Measurements from ENCODE around the gene POLR3G.

POLR3G gene

DNA sequence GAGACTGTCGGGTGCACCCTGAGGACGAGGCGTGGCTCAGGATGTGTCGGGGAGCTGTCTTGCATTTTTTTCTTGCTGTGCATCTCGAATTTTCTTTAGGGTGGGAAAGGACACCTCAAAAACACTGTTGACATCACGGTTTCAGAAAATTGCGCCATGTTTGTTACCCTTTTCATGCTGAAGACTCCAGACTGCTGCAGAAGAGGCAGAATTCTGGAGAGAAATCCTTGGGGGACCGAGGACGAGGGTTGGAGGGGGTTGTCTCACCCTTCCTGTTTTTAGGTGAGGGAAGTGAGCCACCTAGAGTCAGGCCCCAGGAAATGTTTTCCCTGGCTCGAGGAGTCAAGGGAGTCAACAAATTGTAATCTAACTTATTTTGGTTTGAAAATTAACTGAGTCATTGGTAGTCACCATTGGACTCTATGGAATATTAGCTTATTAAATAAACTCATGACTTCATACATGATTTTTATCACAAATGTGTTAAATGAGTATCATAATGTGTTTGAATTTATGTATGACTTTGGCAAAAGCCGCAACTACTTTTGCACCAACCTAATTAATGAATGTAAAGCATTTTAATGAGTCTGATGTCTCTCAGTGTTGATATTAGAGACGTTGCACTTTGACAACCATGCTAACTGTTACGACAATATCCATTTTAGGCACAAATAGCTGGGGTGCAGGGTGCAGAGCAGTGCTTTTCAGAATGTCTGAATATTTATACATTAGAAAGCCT lies 55.4 kb downstream of the POLR3G start:
- DNase-seq, result no peak
- ATAC-seq, result peak; percentile 75
- peaks cover 24% of the 10 kb centered on the region for H3K27me3 Mint-ChIP-seq
- peak overlapping the region; percentile 91 to 97 for H3K4me3 Mint-ChIP-seq
- H3K9me3 Mint-ChIP-seq, result no peaks in the 10 kb centered on the region
- peaks cover 23% of the 10 kb centered on the region for H3K4me1 Mint-ChIP-seq
- peak overlapping the region; percentile 86 to 99 for H3K27ac Mint-ChIP-seq

- Mint-ChIP-seq H3K27ac (no peak overlapping the region), H3K9me3 (no peaks in the 10 kb centered on the region), H3K4me3 (no peak overlapping the region)
These were observed 56.2 kb downstream of the POLR3G start for GRCh38 chr5:90530736-90531487.

DNA sequence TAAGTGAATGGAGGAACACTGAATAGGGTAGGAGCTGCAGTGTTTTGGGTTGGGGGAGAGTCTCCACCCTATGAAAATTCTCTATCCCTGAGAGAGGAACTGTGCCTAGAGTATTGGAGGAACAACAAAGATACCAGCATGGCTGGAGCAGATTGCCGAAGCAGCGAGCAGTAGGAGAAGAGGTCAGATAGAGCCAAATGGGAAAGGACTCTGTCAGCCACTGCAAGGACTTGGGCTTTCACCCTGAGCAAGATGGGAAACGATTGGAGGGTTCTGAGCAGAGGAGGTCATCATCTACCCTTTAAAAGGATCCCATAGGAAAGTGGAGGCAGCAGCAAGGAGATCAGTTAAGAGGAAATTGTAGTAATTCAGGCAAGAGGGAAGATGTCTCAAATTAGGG lies 59.1 kb downstream of the POLR3G start:
- ATAC-seq, result no peak
- H3K9me3 Mint-ChIP-seq, result no peaks in the 10 kb centered on the region

More at GRCh38 chr5:90530736-90531487, 56.2 kb downstream of the POLR3G start:
- DNase-seq, result no peak
- Mint-ChIP-seq H3K4me1 (peaks cover 23% of the 10 kb centered on the region), H3K27me3 (peaks cover 32% of the 10 kb centered on the region)
- no peak for ATAC-seq

DNA sequence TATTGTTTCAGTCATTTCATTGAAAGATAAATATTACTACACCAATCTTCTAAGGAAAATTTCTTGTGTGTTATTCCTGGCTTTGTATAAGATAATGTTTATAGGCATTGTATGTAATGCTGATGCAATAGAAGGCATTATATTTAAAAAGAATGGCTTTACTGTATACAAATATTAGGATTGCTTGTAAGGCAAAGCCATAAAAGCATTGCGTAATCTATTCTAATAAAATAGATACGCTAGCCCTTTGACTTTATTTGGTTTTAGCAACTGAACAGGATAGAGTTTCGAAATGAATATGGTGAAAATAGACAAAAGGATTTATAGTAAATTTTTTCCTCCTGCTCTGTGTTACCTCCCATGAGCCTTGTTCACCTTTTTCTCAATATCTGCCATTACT lies 60.3 kb downstream of the POLR3G start:
- H3K9me3 Mint-ChIP-seq, result no peaks in the 10 kb centered on the region
- H3K4me3 Mint-ChIP-seq, result no peak overlapping the region
- DNase-seq (no peak), ATAC-seq (no peak)
- H3K27ac Mint-ChIP-seq, result no peak overlapping the region
- no peaks in the 10 kb centered on the region for H3K4me1 Mint-ChIP-seq
- H3K27me3 Mint-ChIP-seq, result peaks cover 32% of the 10 kb centered on the region

More for the DNA sequence above, 59.1 kb downstream of the POLR3G start:
- no peak overlapping the region for H3K27ac Mint-ChIP-seq
- no peak overlapping the region for H3K4me3 Mint-ChIP-seq
- H3K4me1 Mint-ChIP-seq, result no peaks in the 10 kb centered on the region
- H3K27me3 Mint-ChIP-seq, result peaks cover 32% of the 10 kb centered on the region
- DNase-seq, result no peak

DNA sequence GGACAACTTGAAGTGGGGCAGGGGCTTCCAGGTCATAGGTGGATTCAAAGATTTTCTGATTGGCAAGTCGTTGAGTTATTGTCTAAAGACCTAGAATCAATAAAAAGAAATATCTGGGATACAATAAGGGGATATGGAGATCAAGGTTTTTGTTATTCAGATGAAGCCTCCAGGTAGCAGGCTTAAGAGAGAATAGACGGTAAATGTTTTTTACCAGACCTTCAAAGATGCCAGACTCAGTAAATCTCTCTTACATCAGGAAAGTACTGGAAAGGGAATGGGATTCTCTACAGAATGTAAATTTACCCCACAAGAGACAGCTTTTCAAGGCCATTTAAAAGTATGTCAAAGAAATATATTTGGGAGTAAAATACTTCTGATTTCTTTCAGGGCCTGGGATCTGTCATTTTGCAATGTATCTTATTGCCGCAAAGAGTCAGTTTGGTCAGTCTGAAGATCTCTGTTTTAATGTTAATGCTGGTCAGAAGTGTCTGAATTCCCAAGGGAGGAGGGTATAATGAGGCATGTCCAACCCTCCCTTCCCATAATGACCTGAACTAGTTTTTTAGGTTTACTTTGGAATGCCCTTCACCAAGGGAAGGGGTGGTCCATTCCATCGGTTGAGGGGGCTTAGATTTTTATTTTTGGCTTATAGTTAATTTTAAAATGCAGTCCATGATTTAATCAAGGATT lies 68.3 kb downstream of the POLR3G start:
- Mint-ChIP-seq H3K4me3 (no peak overlapping the region), H3K27ac (no peak overlapping the region), H3K27me3 (peaks cover 31% of the 10 kb centered on the region), H3K4me1 (no peaks in the 10 kb centered on the region), H3K9me3 (no peaks in the 10 kb centered on the region)
- no peak for ATAC-seq
- no peak for DNase-seq

DNA sequence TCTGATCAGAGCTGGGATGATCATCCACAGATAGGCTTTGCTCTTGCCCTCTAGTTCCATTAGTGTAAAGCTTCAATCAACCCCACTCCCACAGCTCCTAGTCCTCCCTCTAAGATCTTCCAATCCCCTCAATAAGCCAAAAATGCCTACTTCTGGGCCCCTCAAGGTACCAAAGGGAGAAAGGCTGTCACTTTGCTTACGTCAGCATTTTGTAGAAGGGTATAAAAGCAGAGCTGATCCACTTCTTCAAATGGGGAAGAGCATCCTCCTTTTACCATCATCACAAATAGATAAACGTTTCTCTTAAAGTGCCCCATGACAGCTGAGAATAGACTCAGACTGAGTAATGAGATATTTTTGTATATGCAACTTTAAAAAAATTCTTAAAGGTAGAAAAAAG lies 70.8 kb downstream of the POLR3G start:
- Mint-ChIP-seq H3K27ac (no peak overlapping the region), H3K27me3 (peaks cover 33% of the 10 kb centered on the region), H3K4me3 (no peak overlapping the region), H3K4me1 (no peaks in the 10 kb centered on the region), H3K9me3 (no peaks in the 10 kb centered on the region)
- DNase-seq (no peak), ATAC-seq (no peak)

GRCh38 chr5:90546216-90546837 lies 71.7 kb downstream of the POLR3G start:
- ATAC-seq, result no peak
- no peak for DNase-seq
- Mint-ChIP-seq H3K27me3 (peaks cover 26% of the 10 kb centered on the region), H3K9me3 (no peaks in the 10 kb centered on the region), H3K4me1 (no peaks in the 10 kb centered on the region), H3K4me3 (no peak overlapping the region), H3K27ac (no peak overlapping the region)

DNA sequence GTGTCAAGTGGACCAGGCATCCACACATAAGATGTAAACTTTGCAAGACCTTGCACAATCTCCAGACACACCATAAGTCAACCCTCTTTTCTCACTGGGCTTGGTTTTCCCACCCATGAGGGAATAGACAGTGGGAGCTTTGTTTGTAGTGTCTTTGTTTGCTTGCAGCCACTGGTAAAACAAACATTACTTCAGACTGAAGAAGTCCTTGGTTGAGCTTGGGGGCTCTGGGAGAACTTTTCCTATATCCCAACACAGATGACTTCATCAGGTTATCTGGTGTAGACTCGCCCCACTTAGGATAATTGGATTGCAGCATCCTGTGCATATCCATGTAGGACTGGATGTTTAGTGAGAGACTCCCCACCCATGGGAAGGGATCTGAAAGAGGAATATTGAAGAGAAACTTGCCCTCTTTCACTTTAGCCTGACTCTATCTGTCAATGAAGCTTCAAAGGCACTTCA lies 72.4 kb downstream of the POLR3G start:
- no peak overlapping the region for H3K4me3 Mint-ChIP-seq
- DNase-seq, result no peak
- H3K27ac Mint-ChIP-seq, result no peak overlapping the region
- ATAC-seq, result no peak
- H3K4me1 Mint-ChIP-seq, result no peaks in the 10 kb centered on the region
- peaks cover 25% of the 10 kb centered on the region for H3K27me3 Mint-ChIP-seq
- no peaks in the 10 kb centered on the region for H3K9me3 Mint-ChIP-seq

GRCh38 chr5:90548069-90548593 lies 73.5 kb downstream of the POLR3G start:
- peaks cover 17% of the 10 kb centered on the region for H3K27me3 Mint-ChIP-seq
- DNase-seq (no peak), ATAC-seq (no peak)
- no peak overlapping the region for H3K4me3 Mint-ChIP-seq
- H3K27ac Mint-ChIP-seq, result no peak overlapping the region
- no peaks in the 10 kb centered on the region for H3K4me1 Mint-ChIP-seq
- H3K9me3 Mint-ChIP-seq, result no peaks in the 10 kb centered on the region

DNA sequence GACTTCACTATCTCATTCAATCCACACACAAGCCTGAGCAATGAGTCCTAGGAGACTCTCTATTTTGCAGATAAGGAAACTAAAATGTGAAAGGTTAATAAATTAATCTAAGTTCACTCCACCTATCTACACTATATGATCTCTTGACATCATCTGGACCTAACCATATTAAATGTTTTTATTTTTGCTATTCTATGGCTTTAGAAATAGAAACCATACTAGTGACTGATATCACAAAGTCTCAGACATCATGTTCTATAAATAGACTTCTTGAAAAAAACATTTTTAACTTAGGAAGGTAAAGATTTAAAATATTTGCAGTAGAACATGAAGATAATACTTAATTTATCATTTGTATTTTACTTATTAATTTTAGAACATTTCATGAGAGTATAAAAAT lies 74.6 kb downstream of the POLR3G start:
- H3K9me3 Mint-ChIP-seq, result no peaks in the 10 kb centered on the region
- DNase-seq, result no peak
- peaks cover 17% of the 10 kb centered on the region for H3K27me3 Mint-ChIP-seq
- H3K4me3 Mint-ChIP-seq, result no peak overlapping the region
- H3K4me1 Mint-ChIP-seq, result no peaks in the 10 kb centered on the region
- ATAC-seq, result no peak
- H3K27ac Mint-ChIP-seq, result no peak overlapping the region

GRCh38 chr5:90549729-90550275 lies 75.1 kb downstream of the POLR3G start:
- no peak for ATAC-seq
- no peaks in the 10 kb centered on the region for H3K9me3 Mint-ChIP-seq
- no peaks in the 10 kb centered on the region for H3K4me1 Mint-ChIP-seq
- peaks cover 20% of the 10 kb centered on the region for H3K27me3 Mint-ChIP-seq
- no peak overlapping the region for H3K27ac Mint-ChIP-seq
- DNase-seq, result no peak
- no peak overlapping the region for H3K4me3 Mint-ChIP-seq

DNA sequence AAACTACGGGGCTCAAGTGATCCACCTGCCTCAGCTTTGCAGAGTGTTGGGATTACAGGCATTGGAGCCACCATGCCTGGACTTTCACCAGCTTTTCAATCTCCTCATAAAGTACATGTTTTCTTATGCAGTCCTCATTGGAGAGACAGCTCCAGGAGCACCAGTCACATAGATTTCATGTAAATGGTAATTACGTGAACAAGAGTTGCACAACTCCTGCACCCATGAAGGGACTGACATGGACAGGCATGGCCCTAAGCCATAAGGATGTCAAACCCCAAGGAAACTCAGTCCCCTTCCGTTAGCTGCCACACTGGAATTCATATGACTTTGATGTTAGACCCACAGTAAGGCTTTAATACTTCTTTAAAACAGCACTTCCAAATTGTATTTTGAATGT lies 76.3 kb downstream of the POLR3G start:
- Mint-ChIP-seq H3K27ac (no peak overlapping the region), H3K4me1 (no peaks in the 10 kb centered on the region), H3K9me3 (no peaks in the 10 kb centered on the region), H3K27me3 (peaks cover 24% of the 10 kb centered on the region), H3K4me3 (no peak overlapping the region)
- ATAC-seq, result no peak
- DNase-seq, result no peak

- H3K4me1 Mint-ChIP-seq, result no peaks in the 10 kb centered on the region
- peaks cover 29% of the 10 kb centered on the region for H3K27me3 Mint-ChIP-seq
- no peak overlapping the region for H3K27ac Mint-ChIP-seq
- DNase-seq (no peak), ATAC-seq (no peak)
- no peak overlapping the region for H3K4me3 Mint-ChIP-seq
- no peaks in the 10 kb centered on the region for H3K9me3 Mint-ChIP-seq
These were observed 76.7 kb downstream of the POLR3G start for GRCh38 chr5:90551376-90551775.

DNA sequence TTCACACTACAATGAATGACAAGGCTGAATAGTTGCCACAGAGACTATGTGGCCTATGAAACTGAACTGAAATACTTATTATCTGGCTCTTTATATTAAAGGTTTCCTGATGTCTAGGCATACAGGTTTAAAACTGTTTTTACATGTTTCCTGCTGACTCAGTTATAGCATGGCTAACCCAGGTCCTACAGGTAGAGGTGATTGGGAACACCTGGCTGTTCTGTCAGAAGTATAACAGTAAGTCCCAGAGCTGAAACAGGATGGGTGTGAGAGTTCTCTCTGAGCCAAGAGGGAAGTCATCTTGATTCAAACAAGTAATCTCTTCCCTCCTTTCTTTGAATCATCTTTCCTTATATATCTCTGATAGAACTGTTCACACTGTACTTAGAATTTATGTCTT lies 79.0 kb downstream of the POLR3G start:
- Mint-ChIP-seq H3K9me3 (no peaks in the 10 kb centered on the region), H3K27ac (no peak overlapping the region), H3K4me1 (peaks cover 12% of the 10 kb centered on the region), H3K4me3 (no peak overlapping the region), H3K27me3 (peaks cover 52% of the 10 kb centered on the region)
- ATAC-seq, result no peak
- DNase-seq, result no peak

- H3K9me3 Mint-ChIP-seq, result no peaks in the 10 kb centered on the region
- H3K4me3 Mint-ChIP-seq, result no peak overlapping the region
- H3K4me1 Mint-ChIP-seq, result peaks cover 17% of the 10 kb centered on the region
- DNase-seq, result no peak
- peaks cover 60% of the 10 kb centered on the region for H3K27me3 Mint-ChIP-seq
- ATAC-seq, result no peak
- H3K27ac Mint-ChIP-seq, result no peak overlapping the region
These were observed 79.8 kb downstream of the POLR3G start for GRCh38 chr5:90554358-90555006.
